B cell (primary cell): ENCODE data around the gene NDRG2. TPM values are rescaled to one million over a fixed set of nuclear protein-coding genes. Genes with fewer than 3 reads are reported as not detected.

Experiments used
- ATAC-seq: fragments of 200-7000 bp; cut with Tn5 transposase; one replicate; pipeline ENCODE4 v1.10.0; 2021; ENCODE audit warnings: low read depth, mild to moderate bottlenecking, moderate number of reproducible peaks, moderate library complexity
- CTCF ChIA-PET: fragments of 350-600 bp; sonication (Branson Sonifier 250); formaldehyde crosslinking; loops from one replicate; lab custom pipeline; 2021; ENCODE audit warnings: antibody characterized with exemption, inconsistent platforms; lab: Charles Lee
- POLR2A ChIA-PET: fragments of 350-600 bp; sonication (Branson Sonifier 250); formaldehyde crosslinking; loops from one replicate; lab custom pipeline; 2021; ENCODE audit warnings: antibody characterized with exemption; lab: Charles Lee
- DNase-seq: peaks from one replicate; pipeline ENCODE4 v3.0.0; 2013
- H2AFZ ChIP-seq: 2 replicates; pipeline ENCODE4 v1.6.1; 2012; ENCODE audit warnings: mild to moderate bottlenecking, low read depth, low read length; ENCODE audit not compliant: insufficient read depth, poor library complexity, severe bottlenecking
- H3K27ac ChIP-seq, 2 donors: 1 replicate in 1 of 2; 2 replicates in 1 of 2; pipeline ENCODE4 v1.5.1; 2012 to 2013; ENCODE audit warnings: low read length in 2 of 2, mild to moderate bottlenecking in 2 of 2, moderate library complexity in 1 of 2
- H3K27me3 ChIP-seq, 4 experiments: fragments of 200-600 bp in 1 of 4; sonication (generic) in 1 of 4; replicated peaks in 1 of 4; 1 replicate in 2 of 4; 2 replicates in 2 of 4; pipeline versions ENCODE4 v1.6.1 to v1.7.0; 2013 to 2016; ENCODE audit warnings: low read length in 3 of 4, mild to moderate bottlenecking in 2 of 4, mixed read lengths in 1 of 4, moderate library complexity in 1 of 4; ENCODE audit not compliant: insufficient read depth in 4 of 4, control insufficient read depth in 3 of 4; ENCODE audit errors: control extremely low read depth in 1 of 4
- H3K36me3 ChIP-seq, 2 experiments: replicated peaks in 1 of 2; 1 replicate in 1 of 2; 2 replicates in 1 of 2; pipeline versions ENCODE4 v1.6.1 to v1.7.1; 2013; ENCODE audit warnings: low read length in 1 of 2; ENCODE audit not compliant: insufficient read depth in 2 of 2, control insufficient read depth in 1 of 2; ENCODE audit errors: control extremely low read depth in 1 of 2, extremely low read depth in 1 of 2
- H3K4me1 ChIP-seq, 2 donors: fragments of 200-600 bp in 1 of 2; sonication (generic) in 1 of 2; 1 replicate in 1 of 2; 2 replicates in 1 of 2; pipeline versions ENCODE4 v1.5.1 to v1.6.1; 2013 to 2017; ENCODE audit warnings: low read length in 2 of 2; ENCODE audit not compliant: control insufficient read depth in 2 of 2, insufficient read depth in 2 of 2
- H3K4me2 ChIP-seq: replicated peaks from 2 replicates; pipeline ENCODE3; 2012; ENCODE audit warnings: mild to moderate bottlenecking, low read depth, low read length; ENCODE audit not compliant: poor library complexity, severe bottlenecking
- H3K4me3 ChIP-seq, 5 experiments: fragments of 200-600 bp in 1 of 5; sonication (generic) in 1 of 5; 1 replicate in 3 of 5; 2 replicates in 2 of 5; pipeline versions ENCODE4 v1.5.1 to v1.7.0; 2011 to 2016; ENCODE audit warnings: low read length in 4 of 5, mild to moderate bottlenecking in 4 of 5, low read depth in 2 of 5, control low read depth in 1 of 5, moderate library complexity in 1 of 5; ENCODE audit not compliant: insufficient read depth in 1 of 5; ENCODE audit errors: control extremely low read depth in 1 of 5, extremely low read depth in 1 of 5
- H3K79me2 ChIP-seq: fragments of 200-600 bp; sonication (generic); one replicate; pipeline ENCODE4 v1.6.0; 2016; ENCODE audit warnings: low read length; ENCODE audit not compliant: control insufficient read depth, insufficient read depth
- H3K9ac ChIP-seq: fragments of 200-600 bp; sonication (generic); 2 replicates; pipeline ENCODE4 v1.6.1; 2017; ENCODE audit warnings: mild to moderate bottlenecking, low read length, moderate library complexity
- H3K9me3 ChIP-seq, 3 donors: one replicate each; pipeline versions ENCODE4 v1.6.1 to v1.7.1; 2013; ENCODE audit warnings: low read length in 2 of 3; ENCODE audit not compliant: control insufficient read depth in 2 of 3, insufficient read depth in 1 of 3; ENCODE audit errors: control extremely low read depth in 1 of 3
- H4K20me1 ChIP-seq: 2 replicates; pipeline ENCODE4 v1.6.0; 2012; ENCODE audit warnings: mild to moderate bottlenecking, low read length; ENCODE audit not compliant: insufficient read depth, control insufficient read depth, poor library complexity, severe bottlenecking
- H3K27ac Mint-ChIP-seq: one replicate; pipeline ENCODE4 v1.8.0; 2021; ENCODE audit warnings: mixed read lengths
- H3K27me3 Mint-ChIP-seq: one replicate; pipeline ENCODE4 v1.8.0; 2021; ENCODE audit warnings: mixed read lengths
- H3K4me1 Mint-ChIP-seq: one replicate; pipeline ENCODE4 v1.8.0; 2021; ENCODE audit warnings: mixed read lengths
- H3K4me3 Mint-ChIP-seq: one replicate; pipeline ENCODE4 v1.8.0; 2021; ENCODE audit warnings: mixed read lengths
- H3K9me3 Mint-ChIP-seq: one replicate; pipeline ENCODE4 v1.8.0; 2022; ENCODE audit warnings: mixed read lengths; ENCODE audit not compliant: insufficient read depth
- CTCF ChIP-seq: fragments of 200-600 bp; IDR thresholded peaks from one replicate; pipeline ENCODE4 v1.8.0; 2022; ENCODE audit warnings: antibody characterized with exemption, mild to moderate bottlenecking
- EZH2 ChIP-seq: IDR thresholded peaks from 2 replicates; pipeline ENCODE4 v1.6.1; 2012; ENCODE audit warnings: borderline replicate concordance, low read depth, mild to moderate bottlenecking, moderate library complexity, low read length; ENCODE audit not compliant: insufficient read depth, poor library complexity, severe bottlenecking
- WGBS: methylation state at CpG from one replicate; pipeline ENCODE4 v1.1.5; 2013; ENCODE audit warnings: missing lambda C conversion rate; ENCODE audit not compliant: insufficient coverage; 5-methylcytosine and 5-hydroxymethylcytosine counted together
- intact Hi-C: fragments of 100-400 bp; cut with micrococcal nuclease; formaldehyde crosslinking; loops from one replicate; pipeline ENCODE4 v1.10.0; 2022
- polyA plus RNA-seq: library from polyadenylated mRNA; depleted of rRNA; stranded (reverse); fragments of >200 nt; gene quantifications from 2 replicates; pipeline ENCODE4 v1.2.3, GENCODE V29; 2012
- total RNA-seq, 2 donors: library from RNA; stranded (reverse); fragments of 120-200 nt in 1 of 2; gene quantifications; 1 replicate in 1 of 2; 2 replicates in 1 of 2; pipeline versions ENCODE4 v1.2.3 to v1.2.4, GENCODE V29; 2013 to 2022

The NDRG2 gene
- total and polyA plus RNA-seq, 2 donors (not counting 1 experiment from before 2014, with no cell fraction given): 9.5 to 11.8 TPM

DNA sequence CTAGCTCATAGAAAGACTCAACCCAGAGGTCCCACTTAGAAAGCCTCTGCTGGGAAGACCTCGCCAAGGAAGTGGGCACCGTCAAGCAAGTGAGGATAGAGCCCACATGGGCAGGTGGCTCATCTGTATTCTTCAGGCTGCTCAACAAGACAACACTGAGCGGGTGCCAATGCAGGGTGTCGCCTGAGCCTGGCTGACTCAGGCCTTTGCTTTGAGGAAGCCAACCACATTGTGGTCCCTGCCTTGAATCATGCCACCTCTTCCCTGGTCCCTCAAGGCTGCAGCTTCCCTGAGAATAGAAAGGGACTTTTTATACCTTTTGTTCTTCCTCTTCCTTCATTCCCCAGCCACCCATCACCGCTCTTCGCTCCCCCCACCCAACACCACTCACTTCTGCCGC lies 11.9 kb upstream of the NDRG2 start:
- H3K27me3 Mint-ChIP-seq: peaks cover 33% of the 10 kb centered on the region
- Histone ChIP-seq H3K27ac (no peak overlapping the region), H3K27me3 (peaks cover 0 to 15% (median 0%) of the 10 kb centered on the region in 4 experiments), H4K20me1 (no peaks in the 10 kb centered on the region), H3K9me3 (no peaks in the 10 kb centered on the region), H3K4me2 (no peak overlapping the region), H3K4me1 (no peaks in the 10 kb centered on the region), H3K79me2 (no peaks in the 10 kb centered on the region), H2AFZ (no peak overlapping the region), H3K9ac (no peak overlapping the region), H3K36me3 (no peaks in the 10 kb centered on the region), H3K4me3 (no peak overlapping the region)
- 87% methylated on average over 4 of the region's 7 CpGs for WGBS
- intact Hi-C loops: no loop called here
- H3K4me3 Mint-ChIP-seq: no peak overlapping the region
- ATAC-seq: no peak
- TF ChIP-seq CTCF: no peak
- TF ChIP-seq EZH2: no peak
- ChIA-PET CTCF (interaction anchor here (1.1 to 6.9 kb wide), 3 partner anchors 12 to 56 kb away, joined by 3 to 87 read pairs (median 4); no protein-coding TSS in a partner anchor), POLR2A (no interaction called here)
- H3K9me3 Mint-ChIP-seq: no peaks in the 10 kb centered on the region
- no peak overlapping the region for H3K27ac Mint-ChIP-seq
- no peak for DNase-seq
- no peaks in the 10 kb centered on the region for H3K4me1 Mint-ChIP-seq

DNA sequence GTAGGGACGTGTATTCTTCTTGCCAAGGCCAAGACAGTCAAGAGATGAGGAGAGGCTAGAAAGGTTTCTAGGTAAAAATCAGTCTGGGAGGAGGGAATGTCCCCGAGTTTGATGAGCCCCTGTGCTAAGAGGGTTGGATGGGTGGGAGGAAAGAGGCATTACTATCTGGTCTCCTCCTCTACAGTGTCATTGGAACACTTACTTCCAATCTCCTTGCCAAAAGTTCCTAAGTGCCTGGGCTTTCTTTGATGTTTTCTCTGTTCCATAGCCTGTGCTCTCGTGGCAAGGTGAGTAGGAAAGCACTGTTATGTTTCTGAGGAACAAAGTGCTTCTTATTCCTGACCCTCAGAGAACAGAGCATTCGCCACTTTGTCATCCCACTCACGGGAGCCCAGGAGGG lies 9.8 kb upstream of the NDRG2 start, which contains the start of gene RNASE13:
TSS of gene RNASE13 (minus strand) at position 101 of the 400 bp plus-strand sequence. CDS start 519 bp downstream, outside the sequence.
- ChIA-PET CTCF (interaction anchor here (0.6 to 6.9 kb wide), 4 partner anchors 15 to 38 kb away, joined by 3 to 87 read pairs (median 4); no protein-coding TSS in a partner anchor), POLR2A (no interaction called here)
- intact Hi-C loops: no loop called here

More for the DNA sequence above, 9.8 kb upstream of the NDRG2 start, which contains the start of gene RNASE13:
- Mint-ChIP-seq H3K4me1 (no peaks in the 10 kb centered on the region), H3K27ac (no peak within 1 kb of the TSS), H3K4me3 (no peak within 1 kb of the TSS), H3K27me3 (peaks cover 29% of the 10 kb centered on the region), H3K9me3 (no peaks in the 10 kb centered on the region)
- Histone ChIP-seq H3K79me2 (no peaks in the 10 kb centered on the region), H3K4me1 (no peaks in the 10 kb centered on the region), H3K27me3 (peaks cover 0 to 15% (median 0%) of the 10 kb centered on the region in 4 experiments), H3K9ac (no peak within 1 kb of the TSS), H2AFZ (no peak within 1 kb of the TSS), H4K20me1 (no peaks in the 10 kb centered on the region), H3K36me3 (no peaks in the 10 kb centered on the region), H3K27ac (no peak within 1 kb of the TSS), H3K4me2 (no peak within 1 kb of the TSS), H3K9me3 (no peaks in the 10 kb centered on the region), H3K4me3 (no peak within 1 kb of the TSS)
- WGBS: 76% methylated on average over 4 of the region's 5 CpGs
- no peak for TF ChIP-seq CTCF
- TF ChIP-seq EZH2: no peak
- DNase-seq: no peak
- no peak for ATAC-seq
